OCI-LY1 (cell line): ENCODE data around the gene OXSR1.

ENCODE experiments used
- H2AFZ ChIP-seq: fragments of 200-600 bp; sonication (generic), shearing (Covaris generic); 2 replicates; pipeline ENCODE4 v1.6.0; 2014; ENCODE audit warnings: antibody characterized with exemption, mild to moderate bottlenecking, low read length
- H3F3A ChIP-seq: fragments of 200-600 bp; sonication (generic), shearing (Covaris generic); 2 replicates; pipeline ENCODE4 v1.6.0; 2014; ENCODE audit warnings: mild to moderate bottlenecking, antibody characterized with exemption, low read length, moderate library complexity; ENCODE audit not compliant: insufficient read depth
- H3K27ac ChIP-seq: fragments of 200-600 bp; sonication (generic); 2 replicates; pipeline ENCODE4 v1.5.1; 2014; ENCODE audit warnings: low read length, mixed run types, mild to moderate bottlenecking, low read depth; ENCODE audit not compliant: poor library complexity, severe bottlenecking
- H3K27me3 ChIP-seq: fragments of 200-600 bp; sonication (generic); 2 replicates; pipeline ENCODE4 v1.6.0; 2014; ENCODE audit warnings: antibody characterized with exemption, mild to moderate bottlenecking, low read length, moderate library complexity; ENCODE audit not compliant: insufficient read depth
- H3K36me3 ChIP-seq: fragments of 200-600 bp; sonication (generic); 2 replicates; pipeline ENCODE4 v1.6.1; 2014; ENCODE audit warnings: mild to moderate bottlenecking, antibody characterized with exemption, low read length, moderate library complexity, mixed read lengths; ENCODE audit not compliant: insufficient read depth
- H3K4me1 ChIP-seq: fragments of 200-600 bp; sonication (generic); 2 replicates; pipeline ENCODE4 v1.5.1; 2014; ENCODE audit warnings: mild to moderate bottlenecking, low read length, moderate library complexity; ENCODE audit not compliant: insufficient read depth, severe bottlenecking
- H3K4me2 ChIP-seq: fragments of 200-600 bp; sonication (generic), shearing (Covaris generic); 2 replicates; pipeline ENCODE4 v1.6.1; 2014; ENCODE audit warnings: low read length
- H3K4me3 ChIP-seq: fragments of 200-600 bp; sonication (generic); 2 replicates; pipeline ENCODE4 v1.5.1; 2014; ENCODE audit warnings: low read length, low read depth, mild to moderate bottlenecking, mixed read lengths; ENCODE audit not compliant: poor library complexity, severe bottlenecking
- H3K79me2 ChIP-seq: fragments of 200-600 bp; shearing (Covaris generic); 2 replicates; pipeline ENCODE4 v1.6.1; 2016; ENCODE audit warnings: mixed run types, low read length, mixed read lengths; ENCODE audit not compliant: insufficient read depth
- H3K9ac ChIP-seq: fragments of 200-600 bp; sonication (generic), shearing (Covaris generic); 2 replicates; pipeline ENCODE4 v1.6.1; 2014; ENCODE audit warnings: mild to moderate bottlenecking, low read length, mixed read lengths
- H3K9me2 ChIP-seq: fragments of 200-600 bp; sonication (generic), shearing (Covaris generic); 2 replicates; pipeline ENCODE4 v1.6.1; 2014; ENCODE audit warnings: low read depth, mild to moderate bottlenecking, low read length, mixed read lengths
- H3K9me3 ChIP-seq: fragments of 200-600 bp; shearing (Covaris generic); 2 replicates; pipeline ENCODE4 v1.6.1; 2014; ENCODE audit warnings: low read length, mixed read lengths
- H4K20me1 ChIP-seq: fragments of 200-600 bp; sonication (generic), shearing (Covaris generic); 2 replicates; pipeline ENCODE4 v1.6.0; 2016; ENCODE audit warnings: mild to moderate bottlenecking, low read length; ENCODE audit not compliant: insufficient read depth
- CTCF ChIP-seq: fragments of 200-600 bp; sonication (generic), shearing (Covaris generic); IDR thresholded peaks from 2 replicates; pipeline ENCODE4 v1.5.1; 2017; ENCODE audit warnings: mild to moderate bottlenecking, antibody characterized with exemption, low read length, moderate library complexity, mixed read lengths
- EZH2 ChIP-seq: fragments of 200-600 bp; sonication (generic), shearing (Covaris generic); IDR thresholded peaks from 2 replicates; pipeline ENCODE4 v1.8.0; 2017; ENCODE audit warnings: borderline replicate concordance, mixed run types, mild to moderate bottlenecking, antibody characterized with exemption, low read length, moderate library complexity, mixed read lengths

OXSR1 gene

GRCh38 chr3:38251197-38251596 lies 85.9 kb downstream of the OXSR1 start:
- Histone ChIP-seq H2AFZ (no peak overlapping the region), H3K4me2 (no peak overlapping the region), H3K36me3 (peaks cover 89% of the 10 kb centered on the region), H3K27ac (no peak overlapping the region), H4K20me1 (no peaks in the 10 kb centered on the region), H3K4me3 (no peak overlapping the region), H3K27me3 (no peaks in the 10 kb centered on the region), H3F3A (no peaks in the 10 kb centered on the region), H3K9ac (no peak overlapping the region), H3K79me2 (no peaks in the 10 kb centered on the region), H3K4me1 (no peaks in the 10 kb centered on the region), H3K9me3 (no peaks in the 10 kb centered on the region), H3K9me2 (no peaks in the 10 kb centered on the region)
- TF ChIP-seq EZH2: no peak
- TF ChIP-seq CTCF: no peak

- no peak overlapping the region for H2AFZ ChIP-seq
- H3K4me3 ChIP-seq: no peak overlapping the region
- no peaks in the 10 kb centered on the region for H3K9me2 ChIP-seq
- no peak overlapping the region for H3K4me2 ChIP-seq
- peaks cover 71% of the 10 kb centered on the region for H3K36me3 ChIP-seq
- H3K27me3 ChIP-seq: no peaks in the 10 kb centered on the region
- H3K9ac ChIP-seq: no peak overlapping the region
- H3K79me2 ChIP-seq: no peaks in the 10 kb centered on the region
- no peaks in the 10 kb centered on the region for H3F3A ChIP-seq
- no peak overlapping the region for H3K27ac ChIP-seq
- TF ChIP-seq CTCF (no peak), EZH2 (no peak)
- H4K20me1 ChIP-seq: no peaks in the 10 kb centered on the region
- no peaks in the 10 kb centered on the region for H3K9me3 ChIP-seq
- H3K4me1 ChIP-seq: no peaks in the 10 kb centered on the region
Observed at GRCh38 chr3:38253704-38254103, 88.4 kb downstream of the OXSR1 start.

GRCh38 chr3:38254872-38255271 lies 89.5 kb downstream of the OXSR1 start:
- Histone ChIP-seq H3K9me2 (no peaks in the 10 kb centered on the region), H3K4me1 (no peaks in the 10 kb centered on the region), H3K9ac (no peak overlapping the region), H3F3A (no peaks in the 10 kb centered on the region), H3K27ac (no peak overlapping the region), H3K4me2 (no peak overlapping the region), H3K79me2 (no peaks in the 10 kb centered on the region), H3K4me3 (no peak overlapping the region), H2AFZ (no peak overlapping the region), H4K20me1 (no peaks in the 10 kb centered on the region), H3K27me3 (no peaks in the 10 kb centered on the region), H3K36me3 (peaks cover 62% of the 10 kb centered on the region), H3K9me3 (no peaks in the 10 kb centered on the region)
- TF ChIP-seq CTCF (no peak), EZH2 (no peak)
